ENCODE data around the gene AGBL3. TPM values are rescaled to one million over a fixed set of nuclear protein-coding genes. Genes with fewer than 3 reads are reported as not detected.

AGBL3 gene
- total and polyA plus RNA-seq, 12 donors: 0.64 to 2.6 (median 1.1) TPM

- Histone ChIP-seq H3K36me3 (no peaks in the 10 kb centered on the region), H3K9me3 (peaks cover 0 to 10% (median 0%) of the 10 kb centered on the region in 11 donors), H3K27me3 (no peaks in the 10 kb centered on the region), H3K4me1 (no peaks in the 10 kb centered on the region), H3K27ac (no peak overlapping the region), H3K4me3 (no peak overlapping the region)
- no peak for TF ChIP-seq CTCF (IDR thresholded peaks at IDR 0.05)
- intact Hi-C loops (cut with DNase I): no loop called here
- DNase-seq: no peak
- no peak for ATAC-seq
- 91 to 92% methylated on average over 4 of the region's 4 CpGs for WGBS, 2 donors
Measured at GRCh38 chr7:135109562-135109961, 123.3 kb downstream of the AGBL3 start.

GRCh38 chr7:135109976-135110375, 123.7 kb downstream of the AGBL3 start:
- intact Hi-C loops (cut with DNase I): no loop called here
- H3K4me3 ChIP-seq: no peak overlapping the region
- H3K27me3 ChIP-seq: no peaks in the 10 kb centered on the region
- peaks cover 0 to 10% (median 0%) of the 10 kb centered on the region in 11 donors for H3K9me3 ChIP-seq
- 81 to 91% methylated on average over 1 of the region's 1 CpG for WGBS, 2 donors
- ATAC-seq (no peak), DNase-seq (no peak)
- TF ChIP-seq CTCF (IDR thresholded peaks at IDR 0.05): no peak
- H3K27ac ChIP-seq: no peak overlapping the region
- H3K4me1 ChIP-seq: no peaks in the 10 kb centered on the region
- no peaks in the 10 kb centered on the region for H3K36me3 ChIP-seq

GRCh38 chr7:135111379-135111778, 125.1 kb downstream of the AGBL3 start:
- H3K27me3 ChIP-seq: no peaks in the 10 kb centered on the region
- DNase-seq: no peak
- no peak for ATAC-seq
- H3K4me1 ChIP-seq: no peaks in the 10 kb centered on the region
- no peaks in the 10 kb centered on the region for H3K9me3 ChIP-seq
- intact Hi-C loops (cut with DNase I): no loop called here
- no peaks in the 10 kb centered on the region for H3K36me3 ChIP-seq
- 79 to 80% methylated on average over 2 of the region's 2 CpGs for WGBS, 2 donors
- H3K27ac ChIP-seq: no peak overlapping the region
- no peak overlapping the region for H3K4me3 ChIP-seq
- TF ChIP-seq CTCF (IDR thresholded peaks at IDR 0.05): no peak

- no peak for TF ChIP-seq CTCF (IDR thresholded peaks at IDR 0.05)
- H3K36me3 ChIP-seq: no peaks in the 10 kb centered on the region
- H3K4me1 ChIP-seq: no peaks in the 10 kb centered on the region
- intact Hi-C loops (cut with DNase I): no loop called here
- DNase-seq (no peak), ATAC-seq (no peak)
- 98 to 100% methylated on average over 1 of the region's 1 CpG for WGBS, 2 donors
- H3K9me3 ChIP-seq: peaks cover 0 to 6% (median 2%) of the 10 kb centered on the region in 11 donors
- H3K27ac ChIP-seq: no peak overlapping the region
- no peak overlapping the region for H3K4me3 ChIP-seq
- no peaks in the 10 kb centered on the region for H3K27me3 ChIP-seq
Measured at GRCh38 chr7:135114622-135115021, 128.3 kb downstream of the AGBL3 start.
